Right renal cortex interstitium (tissue), 3 donors: Measurements from ENCODE around the gene NKX2-4. TPM values are rescaled to one million over a fixed set of nuclear protein-coding genes. Genes with fewer than 3 reads are reported as not detected.
"Not testable (repeated sequence)": the region's sequence is repeated elsewhere in the genome, so short reads cannot be mapped to it uniquely, and the experiment has no call there.

Experiments
- DNase-seq, 3 donors: peaks; one replicate each; pipeline ENCODE4 v3.0.0-alpha.2; 2013; ENCODE audit warnings: low read depth in 3 of 3, low spot score in 2 of 3
- polyA plus RNA-seq, 3 donors: library from polyadenylated mRNA; unstranded; fragments of 120-200 nt; gene quantifications; one replicate each; pipeline ENCODE4 v1.2.1, GENCODE V29; 2013; ENCODE audit not compliant: insufficient read length in 3 of 3

NKX2-4 gene
- polyA plus RNA-seq, 3 donors = not detected

DNA sequence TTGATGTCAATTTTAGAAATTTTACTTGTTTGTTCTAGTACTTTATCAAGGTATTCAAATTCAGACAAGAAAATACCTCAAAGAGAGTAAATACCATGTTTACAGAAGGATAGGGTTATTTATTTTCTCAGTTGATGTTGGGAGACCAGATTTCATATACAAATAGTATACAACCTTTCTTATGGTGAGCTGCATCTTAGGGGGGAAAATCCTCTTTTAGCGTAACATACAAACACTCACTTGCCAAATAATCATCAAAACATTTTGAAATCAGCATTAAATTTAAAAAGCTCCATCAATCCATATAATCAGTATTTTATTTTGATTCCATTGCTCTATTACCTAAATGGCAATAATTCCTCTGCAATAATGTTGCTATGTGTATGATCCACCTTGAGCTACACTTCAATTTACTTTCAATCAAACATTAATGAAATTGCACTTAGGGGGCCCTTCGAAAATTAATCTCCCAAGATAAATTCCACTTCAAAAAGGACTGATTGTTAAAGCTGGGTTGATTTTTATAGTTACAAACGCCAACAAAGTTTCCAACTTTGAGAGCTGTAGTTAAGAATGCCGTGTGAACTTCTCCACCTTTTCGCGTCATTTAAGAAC lies 2.2 kb downstream of the NKX2-4 start:
- DNase-seq = no peak

DNA sequence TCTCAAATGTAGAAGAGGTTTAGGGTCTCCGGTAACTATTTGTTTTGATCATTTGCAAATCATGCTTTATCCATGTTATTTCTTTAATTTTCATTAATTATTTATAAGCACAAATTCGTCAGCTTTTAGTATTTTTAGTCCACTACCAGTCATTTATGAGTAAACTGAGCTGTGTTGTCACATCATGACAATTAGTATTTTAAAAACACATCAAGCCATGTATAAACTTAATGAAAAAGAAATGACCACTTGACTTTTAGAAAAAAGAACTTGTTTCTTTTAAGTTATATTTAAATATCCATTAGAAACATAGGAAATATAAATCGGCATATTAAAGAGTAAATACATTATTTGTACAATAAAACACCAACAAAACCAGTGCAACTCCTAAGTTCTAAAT lies 2.8 kb downstream of the NKX2-4 start:
- DNase-seq = no peak

DNA sequence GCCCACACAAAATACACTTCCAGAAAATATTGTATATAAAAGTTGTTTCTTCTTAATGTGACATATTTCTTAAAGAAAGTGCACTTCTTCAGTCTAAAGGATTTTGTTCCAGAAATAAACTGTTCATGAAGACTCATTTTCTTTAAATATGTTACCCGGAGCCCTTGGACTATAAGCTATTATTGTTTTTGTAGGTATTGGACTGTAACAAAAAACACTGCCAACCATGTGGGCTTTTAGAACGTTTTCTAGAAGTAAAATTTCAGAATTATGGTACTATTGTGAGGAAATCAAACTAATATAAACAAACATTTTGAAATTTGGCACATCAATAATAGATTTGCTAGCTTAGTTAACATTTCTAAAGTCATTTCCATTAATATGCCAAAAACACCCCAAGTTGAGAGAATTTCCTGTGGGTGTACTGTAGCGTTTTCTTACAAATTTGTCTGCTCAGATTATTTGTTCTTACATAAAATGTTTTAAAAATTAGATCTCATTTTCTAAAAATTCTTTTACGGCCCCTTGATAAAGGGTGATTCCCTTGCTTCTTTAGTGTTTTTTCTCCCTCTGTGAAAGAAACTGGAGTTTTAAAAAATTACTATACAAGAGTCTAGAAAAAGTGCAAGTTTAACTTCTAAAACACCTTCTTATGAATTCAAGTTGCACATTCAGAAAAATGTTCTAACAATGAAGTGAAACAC lies 3.4 kb downstream of the NKX2-4 start:
- DNase-seq = no peak

DNA sequence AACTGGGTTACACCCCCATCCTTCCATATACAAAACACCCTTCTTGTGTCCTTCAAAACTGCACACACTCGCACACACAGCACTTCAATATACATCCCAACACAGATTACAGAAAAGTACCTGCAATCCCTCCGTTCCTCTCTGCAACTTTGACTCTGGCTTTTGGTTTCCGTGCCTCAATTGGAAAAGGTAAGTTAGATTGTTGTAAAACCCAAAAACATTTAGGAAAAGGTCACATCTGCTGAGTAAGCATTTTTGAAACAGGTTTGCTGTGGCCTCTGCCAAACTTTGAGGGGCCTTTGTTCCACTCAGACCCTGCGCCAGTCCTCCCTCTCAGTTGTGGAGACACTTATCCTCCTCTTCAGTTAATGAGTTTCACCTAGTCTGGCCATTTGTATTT lies 4.2 kb downstream of the NKX2-4 start:
- no peak for DNase-seq

DNA sequence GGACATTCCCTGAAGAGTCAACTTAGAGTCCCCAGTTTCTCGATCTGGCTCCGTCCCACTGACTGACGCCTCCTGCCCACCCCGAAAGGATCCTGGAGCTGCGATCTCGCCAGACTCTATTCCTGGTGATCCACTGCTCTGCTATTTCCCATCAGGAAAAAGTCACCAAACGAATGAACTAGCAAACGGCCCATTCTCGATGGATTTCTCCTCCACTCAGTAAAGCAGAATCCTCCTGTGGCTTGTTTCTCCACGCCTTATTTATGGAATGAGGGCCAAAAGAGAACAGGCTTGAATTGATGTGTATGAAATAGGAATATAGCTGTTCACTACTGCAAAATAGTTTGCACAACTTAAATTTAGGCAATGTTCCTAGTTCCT lies 5.4 kb downstream of the NKX2-4 start:
- no peak for DNase-seq

DNA sequence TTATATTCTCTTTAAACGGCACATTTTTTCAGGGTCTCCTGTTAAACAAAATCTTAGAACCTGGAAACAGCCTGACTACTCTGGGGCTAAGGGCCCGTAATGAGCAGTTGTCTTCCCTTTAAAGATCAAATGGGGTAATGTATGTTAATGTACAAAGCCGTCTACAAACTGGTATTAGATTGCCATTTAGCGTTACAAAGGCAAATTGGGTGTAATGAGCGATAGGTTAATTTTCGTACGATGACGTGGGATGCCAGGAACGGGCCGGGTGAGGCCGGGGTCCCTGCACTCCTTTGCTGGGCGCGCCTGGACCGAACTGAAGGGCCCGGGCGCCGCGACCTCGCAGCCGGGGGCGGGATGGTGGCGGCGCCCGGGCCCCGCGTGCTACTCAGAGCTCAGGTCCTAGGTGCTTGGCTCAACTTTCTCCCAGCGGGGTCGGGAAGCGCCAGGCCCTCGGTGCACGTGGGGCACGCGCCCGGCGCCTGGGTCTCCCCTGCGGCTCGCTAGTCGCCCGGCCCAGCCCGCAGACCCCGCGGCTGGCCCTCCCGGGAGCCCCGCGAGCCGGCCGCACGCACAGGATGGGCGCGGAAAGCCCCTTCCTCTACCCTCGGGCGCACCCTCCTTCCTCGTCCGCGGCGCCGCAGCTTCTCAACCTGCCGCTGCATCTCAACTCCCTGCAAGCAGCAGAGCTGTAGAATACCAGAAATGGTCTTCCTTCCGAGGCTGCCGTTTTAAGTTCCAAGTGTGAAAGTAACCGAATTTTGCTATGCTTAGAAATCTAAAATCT lies 5.9 kb downstream of the NKX2-4 start:
- no peak for DNase-seq

DNA sequence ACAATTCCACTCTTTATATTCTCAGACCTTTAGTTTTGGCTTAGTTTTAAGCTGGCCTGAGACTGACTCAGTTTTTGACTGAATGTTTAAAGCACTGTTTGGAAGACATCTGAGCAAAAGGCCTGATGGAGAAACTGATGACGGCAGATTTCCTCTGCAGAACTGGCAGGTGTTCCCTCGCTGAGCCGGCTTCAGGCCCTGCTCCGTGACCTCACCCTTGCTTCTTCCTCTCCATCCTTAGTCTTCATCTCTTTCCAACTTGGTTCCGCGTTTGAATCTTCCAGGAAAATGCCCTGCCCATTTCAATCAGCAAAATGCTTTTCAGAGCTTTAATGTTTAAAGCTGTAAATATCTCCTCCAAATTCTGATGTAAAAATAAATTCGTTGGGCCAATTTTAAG lies 6.6 kb downstream of the NKX2-4 start:
- no peak for DNase-seq

DNA sequence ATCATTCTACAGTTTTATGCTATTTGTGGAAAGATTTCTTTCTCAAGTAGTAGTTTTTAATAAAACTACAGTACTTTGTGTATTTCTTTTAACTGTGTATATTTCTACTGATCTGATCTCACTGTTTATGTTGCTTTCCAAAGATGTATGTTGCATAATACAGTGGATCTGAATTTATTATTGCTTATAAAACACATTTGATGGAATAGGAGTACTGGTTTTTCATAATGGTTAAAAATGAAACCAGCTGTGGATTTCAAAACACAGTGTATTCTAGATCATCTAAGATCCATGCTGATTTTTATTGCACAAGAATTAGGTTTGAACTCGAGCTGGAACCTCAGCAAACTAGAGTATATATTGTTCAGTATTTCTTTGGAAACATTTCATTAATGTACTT lies 8.0 kb downstream of the NKX2-4 start:
- DNase-seq = no peak

DNA sequence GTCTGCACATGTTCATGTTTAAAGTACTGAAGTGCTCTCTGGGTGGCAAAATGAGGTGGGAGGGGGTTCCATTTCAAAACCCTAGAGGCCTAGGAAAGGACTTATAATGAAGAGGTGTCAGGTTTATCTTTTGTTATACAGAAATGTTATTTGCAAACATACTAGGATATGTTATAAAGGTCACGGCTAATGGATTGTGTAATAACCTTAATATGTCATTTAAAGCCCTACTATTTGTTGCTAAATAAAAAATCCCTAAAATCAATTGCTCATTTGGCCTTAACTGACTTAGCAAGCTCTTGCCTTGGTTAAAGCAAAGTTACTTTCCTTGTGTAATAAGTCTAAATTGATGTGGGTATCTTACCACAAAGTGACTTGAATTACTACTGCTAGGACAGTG lies 8.8 kb downstream of the NKX2-4 start:
- no peak for DNase-seq

DNA sequence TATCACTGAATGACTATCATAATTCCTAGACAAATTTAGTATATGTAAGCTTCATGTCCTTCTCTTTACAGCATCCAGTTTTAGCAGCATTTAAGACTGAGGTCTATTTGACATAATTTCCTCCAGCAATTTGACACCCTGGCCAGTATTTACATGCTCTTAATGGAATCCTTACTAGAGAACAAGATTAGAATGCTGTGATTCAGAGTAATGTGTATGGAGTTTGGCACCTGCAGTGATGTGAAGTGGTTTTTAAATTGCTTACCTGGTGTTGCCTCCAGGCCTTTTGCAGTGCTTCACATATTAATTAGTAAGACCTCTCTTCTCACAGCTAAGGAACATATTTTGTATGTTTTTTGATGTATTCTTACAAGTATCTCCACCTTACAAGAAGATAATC lies 9.8 kb downstream of the NKX2-4 start:
- DNase-seq = no peak

DNA sequence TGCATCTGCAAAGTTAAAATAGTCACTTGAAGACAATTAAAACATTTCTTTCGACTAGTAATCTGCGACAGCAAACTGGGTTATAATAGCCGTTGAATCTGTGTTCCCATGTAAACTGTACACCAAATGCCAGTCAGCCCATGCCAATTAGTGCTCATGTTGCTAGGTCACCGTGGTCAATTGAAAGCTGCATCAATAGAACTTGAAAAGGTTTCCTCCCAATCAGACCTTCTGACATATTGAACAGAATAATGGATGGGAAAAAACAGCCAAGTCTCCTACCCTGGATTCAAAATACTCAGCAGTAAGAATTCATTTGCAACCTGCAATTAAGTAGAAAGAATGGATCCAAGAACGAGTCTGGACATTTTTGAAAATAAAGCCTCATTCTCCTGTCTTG lies 11.2 kb downstream of the NKX2-4 start:
- no peak for DNase-seq

DNA sequence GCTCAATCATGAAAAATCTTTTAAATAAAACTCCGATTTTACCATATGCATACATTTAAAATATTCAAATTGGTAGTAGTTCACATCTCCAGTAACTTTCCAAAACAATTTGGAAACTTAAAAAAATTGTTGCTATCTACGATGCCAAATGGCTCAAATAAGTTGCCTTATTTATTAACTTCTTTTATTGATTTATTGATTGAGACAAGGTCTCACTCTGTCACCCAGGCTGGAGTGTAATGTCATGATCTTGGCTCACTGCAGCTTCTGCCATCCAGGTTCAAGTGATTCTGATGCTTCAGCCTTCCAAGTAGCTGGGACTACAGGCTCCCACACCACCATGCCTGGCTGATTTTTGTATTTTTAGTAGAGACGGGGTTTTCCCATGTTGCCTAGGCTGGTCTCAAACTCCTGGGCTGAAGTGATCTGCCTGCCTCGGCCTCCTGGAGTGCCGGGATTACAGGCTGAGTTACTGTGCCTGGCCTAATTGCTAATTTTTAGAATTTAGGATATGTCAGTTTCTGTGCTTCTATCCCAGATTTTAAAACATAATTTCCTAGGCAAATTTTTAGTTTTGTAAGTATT lies 12.9 kb downstream of the NKX2-4 start:
- DNase-seq = no peak

DNA sequence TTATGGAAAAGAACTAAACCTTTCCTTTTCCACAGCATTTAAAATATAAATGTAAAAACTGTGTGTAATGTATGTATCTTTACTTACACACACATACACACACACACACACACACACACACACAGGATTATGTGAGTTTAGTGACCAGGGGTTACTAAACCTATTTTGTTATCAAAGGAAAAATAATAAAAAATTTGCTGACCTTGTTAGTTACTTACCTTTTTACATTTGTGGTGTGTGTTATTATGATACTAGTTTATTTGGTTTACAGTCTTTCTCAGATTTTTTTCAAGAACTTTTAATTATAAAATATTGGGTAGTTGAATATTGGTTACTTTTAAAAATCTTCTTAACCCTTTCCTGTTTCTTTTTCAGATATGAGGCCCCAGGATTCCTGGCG lies 15.7 kb downstream of the NKX2-4 start:
- no peak for DNase-seq

DNA sequence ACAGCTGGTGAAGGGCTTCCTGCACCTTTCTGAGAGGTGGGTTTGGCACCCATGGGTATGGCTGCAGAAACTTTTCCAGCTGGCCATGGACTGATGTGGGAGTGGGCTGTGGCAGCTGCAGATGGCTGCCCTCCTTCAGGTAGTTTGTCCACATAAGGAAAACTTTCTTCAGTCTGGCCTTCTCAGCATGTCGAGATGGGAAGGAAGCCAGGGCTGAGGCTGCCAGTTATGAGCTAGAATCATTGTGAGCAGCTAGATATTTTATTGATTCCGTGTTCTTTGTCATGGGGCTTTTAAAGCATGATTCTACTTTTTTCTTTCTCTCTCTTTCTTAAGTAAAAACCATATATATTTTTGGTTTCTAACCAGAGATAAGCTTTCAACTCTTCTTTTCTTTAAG lies 16.6 kb downstream of the NKX2-4 start:
- DNase-seq = no peak

DNA sequence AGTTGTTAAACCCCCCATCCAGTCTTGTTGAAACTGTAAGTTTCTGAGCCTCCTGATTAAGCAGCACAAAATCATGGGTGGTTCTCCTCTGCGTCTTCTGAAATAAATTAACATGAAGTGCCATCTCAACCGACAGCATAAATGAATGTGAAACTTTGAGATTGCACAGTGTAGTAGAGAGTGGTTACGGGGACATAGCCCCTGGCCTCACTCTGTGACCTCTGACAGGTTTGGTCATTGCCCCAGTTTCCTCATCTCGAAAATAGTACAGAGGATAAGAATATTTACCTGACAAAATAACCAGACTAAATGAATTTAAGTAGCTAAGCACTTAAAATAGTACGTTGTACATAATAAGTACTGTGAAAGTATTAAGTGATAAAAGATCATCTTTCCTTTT lies 19.1 kb downstream of the NKX2-4 start:
- no peak for DNase-seq

DNA sequence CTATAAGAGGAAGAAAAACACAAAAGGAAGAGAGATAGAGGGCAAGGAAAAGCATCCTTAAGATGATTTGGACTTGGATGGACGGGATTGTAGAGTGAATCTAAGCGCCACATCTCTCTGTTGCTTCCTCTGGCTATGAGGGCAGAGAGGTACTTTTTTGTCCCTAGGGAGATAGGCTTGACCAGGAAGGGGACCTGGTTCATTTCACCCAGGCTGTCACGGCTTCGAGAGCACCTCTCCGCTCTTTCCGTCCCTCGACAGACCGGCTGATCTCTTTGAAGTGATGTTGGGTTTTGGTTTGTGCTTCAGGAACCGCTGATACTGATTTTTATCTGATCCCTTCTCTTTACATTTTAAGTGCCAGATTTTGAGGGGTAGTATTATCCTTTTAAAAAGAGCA lies 19.6 kb downstream of the NKX2-4 start:
- DNase-seq = no peak

DNA sequence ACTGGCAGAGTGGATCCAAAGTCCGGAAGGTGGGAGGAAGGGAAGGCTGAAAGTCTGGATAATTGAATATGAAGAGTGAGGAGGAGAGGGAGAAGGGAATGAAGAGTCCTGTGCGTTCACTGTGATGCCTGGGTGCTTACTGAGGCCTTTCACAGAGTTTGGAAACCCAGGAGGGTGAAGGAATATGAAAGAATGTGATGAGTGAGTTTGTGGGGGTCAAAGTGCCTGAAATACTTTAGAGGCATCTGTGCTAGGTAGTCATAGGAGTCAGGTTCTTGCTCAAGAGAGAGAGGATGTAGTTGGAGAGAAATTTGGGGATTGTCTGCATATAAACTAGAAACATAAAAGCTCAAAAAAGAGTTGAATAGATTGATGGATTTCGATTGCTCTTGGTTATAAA lies 20.7 kb downstream of the NKX2-4 start:
- DNase-seq = no peak

DNA sequence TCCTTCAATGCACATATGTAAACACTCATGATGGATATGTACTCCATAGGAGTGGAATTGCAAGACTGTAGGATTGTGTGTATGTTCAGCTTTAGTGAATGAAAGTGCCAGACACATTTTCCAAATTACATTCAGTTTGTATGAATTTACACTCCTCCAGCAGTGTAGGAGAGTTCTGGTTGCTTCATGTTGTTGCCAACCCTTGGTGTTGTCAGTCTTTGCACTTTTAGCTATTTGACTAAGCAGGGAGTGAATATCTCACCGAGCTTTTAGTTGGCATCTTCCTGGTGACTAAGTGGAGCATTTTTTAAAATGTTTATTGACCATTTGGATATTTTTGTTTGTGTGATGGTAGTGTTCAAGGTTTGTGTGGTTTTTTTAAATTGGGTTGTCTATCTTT lies 23.9 kb downstream of the NKX2-4 start:
- no peak for DNase-seq

DNA sequence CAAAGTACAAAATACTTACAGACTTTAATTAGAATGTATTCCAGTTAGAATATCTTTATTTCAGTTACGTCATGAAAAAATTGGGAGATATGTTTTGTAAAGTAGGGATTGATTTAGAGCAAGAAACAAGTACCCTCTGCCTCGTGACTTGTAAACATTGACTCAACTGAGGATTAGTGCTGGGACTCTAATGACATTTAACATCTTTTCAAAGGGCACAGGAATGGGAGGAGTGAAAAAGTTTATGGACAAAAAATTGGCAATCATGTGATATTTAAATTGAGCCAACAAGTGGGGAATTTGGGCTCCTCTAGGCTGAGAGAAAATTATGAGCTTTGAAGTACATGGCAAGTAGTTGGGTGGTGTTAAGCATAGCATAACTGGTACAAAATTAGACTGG lies 25.3 kb downstream of the NKX2-4 start:
- DNase-seq = no peak

DNA sequence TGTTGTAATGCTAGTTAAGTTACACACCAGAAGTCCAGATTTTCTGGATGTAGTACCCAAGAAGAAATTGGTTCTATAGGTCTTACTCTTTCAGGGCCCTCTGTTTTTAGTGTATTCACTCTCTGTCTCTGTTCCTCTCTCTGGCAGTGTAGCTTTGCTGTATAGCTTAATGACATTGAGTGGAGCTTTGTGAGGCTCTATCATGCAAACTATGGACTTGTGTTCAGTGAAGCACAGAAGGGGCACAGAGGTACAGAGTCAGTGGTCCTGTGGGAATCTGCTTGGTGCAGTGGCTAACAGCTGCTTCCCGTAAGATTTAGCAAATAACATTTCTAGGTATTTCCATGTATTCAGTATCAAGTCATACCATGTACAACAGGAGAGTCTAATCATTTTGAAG lies 26.1 kb downstream of the NKX2-4 start:
- DNase-seq = no peak

DNA sequence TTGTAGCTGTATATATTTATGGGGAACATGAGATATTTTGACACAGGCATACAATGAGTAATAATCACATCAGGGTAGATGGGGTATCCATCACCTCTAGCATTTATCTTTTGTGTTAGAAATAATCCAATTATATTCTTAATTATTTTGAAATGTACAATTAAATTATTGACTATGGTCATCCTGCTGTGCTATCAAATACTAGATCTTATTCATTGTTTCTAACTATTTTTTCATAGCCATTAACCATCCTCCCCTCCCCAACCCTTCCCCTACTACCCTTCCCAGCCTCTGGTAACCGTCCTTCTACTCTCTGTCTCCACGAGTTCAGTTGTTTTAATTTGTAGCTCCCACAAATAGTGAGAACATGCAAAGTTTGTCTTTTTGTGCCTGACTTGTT lies 28.5 kb downstream of the NKX2-4 start:
- no peak for DNase-seq

DNA sequence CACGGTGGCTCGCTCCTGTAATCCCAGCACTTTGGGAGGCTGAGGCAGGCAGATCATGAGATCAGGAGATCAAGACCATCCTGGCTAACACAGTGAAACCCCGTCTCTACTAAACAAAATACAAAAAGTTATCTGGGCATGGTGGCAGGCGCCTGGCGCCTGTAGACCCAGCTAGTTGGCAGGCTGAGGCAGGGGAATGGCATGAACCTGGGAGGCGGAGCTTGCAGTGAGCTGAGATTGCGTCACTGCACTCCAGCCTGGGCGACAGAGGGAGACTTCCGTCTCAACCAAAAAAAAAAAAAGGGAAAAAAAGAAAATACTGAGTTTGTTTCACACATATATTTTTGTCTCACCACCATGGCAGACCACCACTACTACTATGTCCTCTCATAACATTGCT lies 31.1 kb downstream of the NKX2-4 start:
- not testable (repeated sequence) for DNase-seq
